HepG2 (cell line): ENCODE measurements around the gene PTGR2. TPM values are rescaled to one million over a fixed set of nuclear protein-coding genes. Genes with fewer than 3 reads are reported as not detected.

Experiments used
- E2F5 ChIP-seq: sonication (generic); formaldehyde crosslinking; conservative IDR thresholded peaks from 2 replicates; pipeline ENCODE4 v1.4.0; 2020; ENCODE audit warnings: missing genetic modification reagents
- GTF3A ChIP-seq: sonication (generic); formaldehyde crosslinking; conservative IDR thresholded peaks from 2 replicates; pipeline ENCODE4 v1.4.0; 2020; ENCODE audit warnings: mild to moderate bottlenecking, missing genetic modification reagents
- HOMEZ ChIP-seq: IDR thresholded peaks from 2 replicates; pipeline ENCODE4 v1.6.1; 2016; ENCODE audit warnings: low read depth
- KLF16 ChIP-seq, 2 experiments: sonication (generic) in 1 of 2; formaldehyde crosslinking in 1 of 2; IDR thresholded peaks; 2 replicates each; pipeline versions ENCODE4 v1.6.1 to v1.8.0; 2016 to 2023; ENCODE audit warnings: missing genetic modification reagents in 2 of 2, missing compliant biosample characterization in 1 of 2
- MBNL3 ChIP-seq: fragments of 250-450 bp; sonication (Bioruptor Pico); conservative IDR thresholded peaks from 2 replicates; pipeline ENCODE4 v1.8.0; 2022; ENCODE audit warnings: mild to moderate bottlenecking, inconsistent platforms
- MIER3 ChIP-seq: IDR thresholded peaks from 2 replicates; pipeline ENCODE4 v1.6.1; 2016; ENCODE audit warnings: missing compliant biosample characterization, borderline replicate concordance
- POGZ ChIP-seq: sonication (generic); formaldehyde crosslinking; IDR thresholded peaks from 2 replicates; pipeline ENCODE4 v1.4.0; 2020; ENCODE audit warnings: mild to moderate bottlenecking, missing genetic modification reagents
- PPARG ChIP-seq: conservative IDR thresholded peaks from 2 replicates; pipeline ENCODE4 v1.6.1; 2016; ENCODE audit warnings: missing biosample characterization, missing genetic modification reagents
- RFX3 ChIP-seq: IDR thresholded peaks from 2 replicates; pipeline ENCODE4 v1.6.1; 2016; ENCODE audit warnings: missing biosample characterization, missing genetic modification reagents
- RXRA ChIP-seq: sonication (generic); formaldehyde crosslinking; IDR thresholded peaks from 2 replicates; pipeline ENCODE4 v1.5.1; 2020; ENCODE audit warnings: missing genetic modification reagents
- SP140L ChIP-seq: sonication (generic); formaldehyde crosslinking; IDR thresholded peaks from 2 replicates; pipeline ENCODE4 v1.4.0; 2020; ENCODE audit warnings: missing genetic modification reagents, borderline replicate concordance
- TMF1 ChIP-seq: sonication (generic); formaldehyde crosslinking; IDR thresholded peaks from 2 replicates; pipeline ENCODE4 v1.8.1; 2022; ENCODE audit warnings: low read depth, missing genetic modification reagents
- ZBTB1 ChIP-seq: sonication (generic); formaldehyde crosslinking; IDR thresholded peaks from 2 replicates; pipeline ENCODE4 v1.4.0; 2020; ENCODE audit warnings: missing genetic modification reagents, borderline replicate concordance
- ZBTB3 ChIP-seq: sonication (generic); formaldehyde crosslinking; IDR thresholded peaks from 2 replicates; pipeline ENCODE4 v1.4.0; 2020; ENCODE audit warnings: low read depth, mild to moderate bottlenecking, moderate library complexity, missing genetic modification reagents, borderline replicate concordance
- ZBTB34 ChIP-seq: sonication (generic); formaldehyde crosslinking; IDR thresholded peaks from 2 replicates; pipeline ENCODE4 v1.8.0; 2022; ENCODE audit warnings: mild to moderate bottlenecking, missing genetic modification reagents
- ZBTB7A ChIP-seq: sonication (generic); formaldehyde crosslinking; IDR thresholded peaks from 2 replicates; pipeline ENCODE4 v1.8.0; 2022; ENCODE audit warnings: mild to moderate bottlenecking, missing genetic modification reagents
- ZIK1 ChIP-seq: sonication (generic); formaldehyde crosslinking; IDR thresholded peaks from 2 replicates; pipeline ENCODE4 v1.5.0; 2020; ENCODE audit warnings: mild to moderate bottlenecking, low read depth, missing genetic modification reagents, borderline replicate concordance
- ZNF468 ChIP-seq: sonication (generic); formaldehyde crosslinking; IDR thresholded peaks from 2 replicates; pipeline ENCODE4 v1.8.0; 2022; ENCODE audit warnings: mild to moderate bottlenecking, moderate library complexity, missing genetic modification reagents
- ZNF720 ChIP-seq: sonication (generic); formaldehyde crosslinking; IDR thresholded peaks from 2 replicates; pipeline ENCODE4 v1.4.0; 2020; ENCODE audit warnings: missing genetic modification reagents
- ZNF75D ChIP-seq: sonication (generic); formaldehyde crosslinking; IDR thresholded peaks from 2 replicates; pipeline ENCODE4 v1.8.1; 2023; ENCODE audit warnings: missing genetic modification reagents, mild to moderate bottlenecking, borderline replicate concordance
- ZSCAN12 ChIP-seq: sonication (generic); formaldehyde crosslinking; IDR thresholded peaks from 2 replicates; pipeline ENCODE4 v1.9.0; 2021; ENCODE audit warnings: mild to moderate bottlenecking, missing genetic modification reagents
- polyA plus RNA-seq, 8 experiments: library from polyadenylated mRNA; depleted of rRNA in 3 of 8; stranded (reverse) in 7 of 8; unstranded in 1 of 8; fragments of >200 nt; fragmentation: Illumina TruSeq in 4 of 8; extraction: Trizol in 4 of 8; gene quantifications; 2 replicates each; pipeline versions ENCODE4 v1.2.1 to v1.2.3, GENCODE V29; 2011 to 2016; ENCODE audit warnings: low read depth in 4 of 8, missing spikeins in 1 of 8, mixed read lengths in 1 of 8; ENCODE audit not compliant: insufficient read depth in 1 of 8
- total RNA-seq, 5 experiments: library from RNA; depleted of rRNA; stranded (reverse); fragments of >200 nt; fragmentation: Illumina TruSeq; extraction: Trizol; gene quantifications; 2 replicates each; pipeline ENCODE4 v1.2.3, GENCODE V29; 2016; ENCODE audit warnings: low read depth in 1 of 5
- TF ChIP-seq, protein P1 (sequence below): sonication (generic); formaldehyde crosslinking; IDR thresholded peaks from 2 replicates; pipeline ENCODE4 v1.8.0; 2022; ENCODE audit warnings: low read depth, missing genetic modification reagents
- TF ChIP-seq, protein P2 (sequence below): sonication (generic); formaldehyde crosslinking; IDR thresholded peaks from 2 replicates; pipeline ENCODE4 v1.8.1; 2023; ENCODE audit warnings: mild to moderate bottlenecking, inconsistent platforms, moderate library complexity, missing genetic modification reagents, borderline replicate concordance

PTGR2 gene
- total and polyA plus RNA-seq, 2 of the 13 experiments (the other 11 are each of a cell fraction or from before 2014, with no cell fraction given), result 3.0 to 4.3 TPM

DNA sequence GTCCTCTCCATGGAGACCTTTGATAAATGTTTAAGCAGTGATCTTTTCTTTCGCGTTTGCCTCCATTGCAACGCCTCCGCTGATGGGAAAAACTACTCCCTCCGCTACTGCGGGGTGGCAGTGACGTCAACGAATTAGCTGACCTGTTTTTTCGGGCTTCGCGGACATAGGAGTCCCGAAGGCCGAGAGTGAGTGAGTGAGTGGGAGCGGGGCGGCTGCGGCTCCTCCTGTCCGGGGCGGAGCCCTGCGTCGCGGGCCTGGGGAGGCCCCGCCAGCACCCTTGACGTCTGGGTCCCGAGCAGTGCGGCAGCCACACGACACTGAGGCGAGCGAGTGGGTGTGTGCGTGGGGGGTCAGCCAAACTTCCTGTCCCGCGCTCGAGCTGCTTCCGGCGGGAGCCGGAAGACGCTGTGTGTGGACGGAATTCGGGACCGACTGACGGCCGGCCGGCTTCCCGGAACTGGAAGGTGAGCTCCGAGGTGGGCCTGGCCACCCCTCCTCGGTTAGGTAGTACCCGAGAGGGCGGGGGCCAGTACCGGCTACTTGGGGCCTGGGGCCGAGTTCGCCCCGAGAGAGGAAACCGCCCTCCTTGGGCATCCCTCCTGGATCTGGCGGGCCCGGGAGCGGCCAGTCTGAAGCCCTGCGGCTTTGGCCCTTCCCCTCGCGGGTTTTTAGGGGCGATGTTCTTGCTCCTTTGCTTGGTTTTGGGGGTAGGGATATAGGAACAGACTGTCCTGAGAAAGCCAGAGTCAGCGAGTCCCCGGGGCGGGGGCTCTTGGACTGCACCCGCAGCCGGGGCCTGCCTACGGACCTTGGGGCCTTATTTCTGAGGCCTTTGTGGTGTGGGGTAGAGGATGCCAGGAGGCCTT, 35.1 kb downstream of the PTGR2 start, which contains the start of gene ZNF410 (continued):
- TF ChIP-seq RXRA (CRISPR knock-in tag) (peak; percentile 71), KLF16 (CRISPR knock-in tag; IDR thresholded peaks at IDR 0.05) (peak in 1 of 2 experiments; percentile 92; a peak in 2 of 4 replicates), RFX3 (no peak), ZBTB7A (CRISPR knock-in tag) (peak; percentile 28; the same call in 1 of the 2 replicates), TMF1 (CRISPR knock-in tag) (no peak; the same call in 1 of the 2 replicates), ZSCAN12 (CRISPR knock-in tag) (no peak), ZBTB3 (CRISPR knock-in tag) (peak; percentile 55; the same call in 1 of the 2 replicates), MIER3 (CRISPR knock-in tag) (peak; percentile 51; the same call in 1 of the 2 replicates), ZNF468 (CRISPR knock-in tag) (0 out of 2 replicates have a peak, but pooled peaks have one; percentile 55), SP140L (CRISPR knock-in tag) (no peak; the same call in 1 of the 2 replicates), ZBTB34 (CRISPR knock-in tag) (peak; percentile 19; the same call in 1 of the 2 replicates), ZBTB1 (CRISPR knock-in tag) (no peak), GTF3A (CRISPR knock-in tag) (0 out of 2 replicates have a peak, but pooled peaks have one; percentile 50), POGZ (CRISPR knock-in tag) (peak; percentile 95), ZNF720 (CRISPR knock-in tag) (no peak), ZIK1 (peak; percentile 52; the same call in 1 of the 2 replicates), HOMEZ (CRISPR knock-in tag) (peak; percentile 65; the same call in 1 of the 2 replicates), ZNF75D (CRISPR knock-in tag) (no peak), MBNL3 (CRISPR knock-in tag) (no peak), E2F5 (CRISPR knock-in tag) (no peak), PPARG (CRISPR knock-in tag) (no peak)
- TF ChIP-seq, protein P1, sequence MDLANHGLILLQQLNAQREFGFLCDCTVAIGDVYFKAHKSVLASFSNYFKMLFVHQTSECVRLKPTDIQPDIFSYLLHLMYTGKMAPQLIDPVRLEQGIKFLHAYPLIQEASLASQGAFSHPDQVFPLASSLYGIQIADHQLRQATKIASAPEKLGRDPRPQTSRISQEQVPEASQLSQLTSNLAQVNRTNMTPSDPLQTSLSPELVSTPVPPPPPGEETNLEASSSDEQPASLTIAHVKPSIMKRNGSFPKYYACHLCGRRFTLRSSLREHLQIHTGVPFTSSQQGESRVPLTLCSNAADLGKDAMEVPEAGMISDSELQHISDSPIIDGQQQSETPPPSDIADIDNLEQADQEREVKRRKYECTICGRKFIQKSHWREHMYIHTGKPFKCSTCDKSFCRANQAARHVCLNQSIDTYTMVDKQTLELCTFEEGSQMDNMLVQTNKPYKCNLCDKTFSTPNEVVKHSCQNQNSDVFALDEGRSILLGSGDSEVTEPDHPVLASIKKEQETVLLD (CRISPR knock-in tag), result peak; percentile 84
- TF ChIP-seq, protein P2, sequence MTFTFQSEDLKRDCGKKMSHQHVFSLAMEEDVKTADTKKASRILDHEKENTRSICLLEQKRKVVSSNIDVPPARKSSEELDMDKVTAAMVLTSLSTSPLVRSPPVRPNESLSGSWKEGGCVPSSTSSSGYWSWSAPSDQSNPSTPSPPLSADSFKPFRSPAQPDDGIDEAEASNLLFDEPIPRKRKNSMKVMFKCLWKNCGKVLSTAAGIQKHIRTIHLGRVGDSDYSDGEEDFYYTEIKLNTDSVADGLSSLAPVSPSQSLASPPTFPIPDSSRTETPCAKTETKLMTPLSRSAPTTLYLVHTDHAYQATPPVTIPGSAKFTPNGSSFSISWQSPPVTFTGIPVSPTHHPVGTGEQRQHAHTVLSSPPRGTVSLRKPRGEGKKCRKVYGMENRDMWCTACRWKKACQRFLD, result peak; percentile 74; the same call in 1 of the 2 replicates
